ENCODE results near the gene SEMA3F. TPM values are rescaled to one million over a fixed set of nuclear protein-coding genes. Genes with fewer than 3 reads are reported as not detected.

SEMA3F gene
- total RNA-seq, 4 donors from 2014 or later, result 13.2 to 44.2 (median 38.2) TPM

DNA sequence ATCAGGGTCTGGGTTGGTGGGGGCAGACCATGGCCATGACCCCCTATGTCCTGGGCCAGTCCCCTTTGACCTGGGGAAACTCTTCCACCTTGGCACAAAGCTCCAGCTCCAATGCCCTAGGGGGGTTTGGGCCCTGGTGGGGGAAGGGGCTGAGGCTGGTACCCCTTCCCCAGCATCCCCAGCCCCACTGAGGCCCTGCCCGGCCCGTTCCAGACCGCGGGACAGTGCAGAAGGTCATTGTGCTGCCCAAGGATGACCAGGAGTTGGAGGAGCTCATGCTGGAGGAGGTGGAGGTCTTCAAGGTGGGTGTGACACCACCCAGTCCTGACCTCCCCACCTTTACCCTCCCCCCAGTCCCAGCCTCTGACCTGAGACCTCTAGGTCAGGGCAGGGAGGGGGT, 30.1 kb downstream of the SEMA3F start:
- Histone ChIP-seq H3K4me3 (replicated peaks in 1 of 3) (no peak overlapping the region), H3K4me1 (no peaks in the 10 kb centered on the region), H3K27me3 (no peaks in the 10 kb centered on the region), H3K36me3 (peaks cover 0 to 8% of the 10 kb centered on the region in 2 donors), H3K9me3 (no peaks in the 10 kb centered on the region), H3K27ac (no peak overlapping the region)
- no peak for DNase-seq
- WGBS, 2 donors, result 80 to 100% methylated on average over 1 to 4 of the region's 4 CpGs
- TF ChIP-seq, protein P1, sequence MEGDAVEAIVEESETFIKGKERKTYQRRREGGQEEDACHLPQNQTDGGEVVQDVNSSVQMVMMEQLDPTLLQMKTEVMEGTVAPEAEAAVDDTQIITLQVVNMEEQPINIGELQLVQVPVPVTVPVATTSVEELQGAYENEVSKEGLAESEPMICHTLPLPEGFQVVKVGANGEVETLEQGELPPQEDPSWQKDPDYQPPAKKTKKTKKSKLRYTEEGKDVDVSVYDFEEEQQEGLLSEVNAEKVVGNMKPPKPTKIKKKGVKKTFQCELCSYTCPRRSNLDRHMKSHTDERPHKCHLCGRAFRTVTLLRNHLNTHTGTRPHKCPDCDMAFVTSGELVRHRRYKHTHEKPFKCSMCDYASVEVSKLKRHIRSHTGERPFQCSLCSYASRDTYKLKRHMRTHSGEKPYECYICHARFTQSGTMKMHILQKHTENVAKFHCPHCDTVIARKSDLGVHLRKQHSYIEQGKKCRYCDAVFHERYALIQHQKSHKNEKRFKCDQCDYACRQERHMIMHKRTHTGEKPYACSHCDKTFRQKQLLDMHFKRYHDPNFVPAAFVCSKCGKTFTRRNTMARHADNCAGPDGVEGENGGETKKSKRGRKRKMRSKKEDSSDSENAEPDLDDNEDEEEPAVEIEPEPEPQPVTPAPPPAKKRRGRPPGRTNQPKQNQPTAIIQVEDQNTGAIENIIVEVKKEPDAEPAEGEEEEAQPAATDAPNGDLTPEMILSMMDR (IDR thresholded peaks at IDR 0.05), result no peak
- no peak for TF ChIP-seq POLR2A (IDR thresholded peaks at IDR 0.05)
- intact Hi-C loops (cut with DNase I), result no loop called here

DNA sequence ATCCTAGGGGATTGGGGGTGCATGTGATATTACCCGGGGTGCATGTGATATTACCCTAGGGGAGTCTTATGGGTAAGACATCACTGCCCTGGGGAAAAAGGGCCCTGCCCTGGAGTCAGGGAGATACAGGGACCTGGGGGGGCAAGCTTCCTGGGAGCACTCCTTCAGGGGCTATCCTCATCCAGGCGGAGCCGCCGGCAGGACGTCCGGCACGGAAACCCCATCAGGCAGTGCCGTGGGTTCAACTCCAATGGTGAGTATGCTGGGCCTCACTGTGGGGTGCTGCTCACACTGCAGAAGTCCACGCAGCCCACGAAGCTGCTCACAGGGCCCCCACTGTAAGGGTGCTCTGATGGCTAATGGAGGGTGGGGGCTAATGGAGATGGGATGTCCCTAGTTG, 31.0 kb downstream of the SEMA3F start:
- Histone ChIP-seq H3K27me3 (no peaks in the 10 kb centered on the region), H3K9me3 (no peaks in the 10 kb centered on the region), H3K36me3 (peaks cover 0 to 8% of the 10 kb centered on the region in 2 donors), H3K27ac (no peak overlapping the region), H3K4me3 (replicated peaks in 1 of 3) (no peak overlapping the region), H3K4me1 (no peaks in the 10 kb centered on the region)
- no peak for DNase-seq
- 86 to 94% methylated on average over 1 to 10 of the region's 10 CpGs for WGBS, 2 donors
- no peak for TF ChIP-seq POLR2A (IDR thresholded peaks at IDR 0.05)
- TF ChIP-seq, protein P1 (IDR thresholded peaks at IDR 0.05), result no peak
- intact Hi-C loops (cut with DNase I), result no loop called here

DNA sequence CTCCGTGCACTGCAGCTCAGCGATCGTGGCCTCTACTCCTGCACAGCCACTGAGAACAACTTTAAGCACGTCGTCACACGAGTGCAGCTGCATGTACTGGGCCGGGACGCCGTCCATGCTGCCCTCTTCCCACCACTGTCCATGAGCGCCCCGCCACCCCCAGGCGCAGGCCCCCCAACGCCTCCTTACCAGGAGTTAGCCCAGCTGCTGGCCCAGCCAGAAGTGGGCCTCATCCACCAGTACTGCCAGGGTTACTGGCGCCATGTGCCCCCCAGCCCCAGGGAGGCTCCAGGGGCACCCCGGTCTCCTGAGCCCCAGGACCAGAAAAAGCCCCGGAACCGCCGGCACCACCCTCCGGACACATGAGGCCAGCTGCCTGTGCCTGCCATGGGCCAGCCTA, 32.6 kb downstream of the SEMA3F start:
- DNase-seq, result no peak
- peaks cover 0 to 4% of the 10 kb centered on the region in 2 donors for H3K36me3 ChIP-seq
- peaks cover 0 to under 1% of the 10 kb centered on the region in 2 donors for H3K4me1 ChIP-seq
- no peaks in the 10 kb centered on the region for H3K9me3 ChIP-seq
- intact Hi-C loops (cut with DNase I), result loop anchor here (2.0 kb wide), 1 partner anchor 65 kb away; no protein-coding TSS in a partner anchor
- H3K4me3 ChIP-seq (replicated peaks in 1 of 3), result no peak overlapping the region
- WGBS, 2 donors, result 94 to 95% methylated on average over 3 to 13 of the region's 19 CpGs
- H3K27me3 ChIP-seq, result peaks cover 1% of the 10 kb centered on the region
- TF ChIP-seq, protein P1 (IDR thresholded peaks at IDR 0.05), result no peak
- TF ChIP-seq POLR2A (IDR thresholded peaks at IDR 0.05), result no peak
- no peak overlapping the region for H3K27ac ChIP-seq

DNA sequence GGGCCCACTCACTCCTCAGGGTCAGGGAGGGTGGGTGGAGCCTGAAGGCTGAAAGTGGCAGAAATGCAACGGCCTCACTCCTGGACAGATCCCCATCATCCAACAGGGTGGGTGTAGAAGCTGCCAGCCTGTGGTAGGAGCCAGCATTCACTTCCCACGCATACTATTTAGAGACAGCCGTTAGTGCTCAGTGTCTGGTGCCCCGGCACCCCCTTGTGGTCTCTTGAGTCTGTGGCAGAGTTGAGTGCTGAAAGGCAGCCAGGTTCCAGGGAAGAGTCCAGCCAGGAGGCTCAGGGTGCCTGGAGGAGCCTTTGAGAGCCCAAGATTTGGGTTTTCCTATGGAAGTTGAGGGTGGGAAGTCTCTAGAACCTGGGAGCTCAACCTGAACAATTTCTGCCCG, 34.1 kb downstream of the SEMA3F start:
- WGBS, 2 donors, result 4 to 10% methylated on average over 5 of the region's 5 CpGs
- Histone ChIP-seq H3K27me3 (peaks cover 16% of the 10 kb centered on the region), H3K9me3 (no peaks in the 10 kb centered on the region), H3K4me1 (peaks cover 0 to 12% of the 10 kb centered on the region in 2 donors), H3K27ac (no peak overlapping the region), H3K4me3 (replicated peaks in 1 of 3) (no peak overlapping the region), H3K36me3 (peaks cover 0 to 4% of the 10 kb centered on the region in 2 donors)
- no peak for TF ChIP-seq POLR2A (IDR thresholded peaks at IDR 0.05)
- TF ChIP-seq, protein P1 (IDR thresholded peaks at IDR 0.05), result peak; percentile 61 to 92 (median 88)
- intact Hi-C loops (cut with DNase I), result loop anchor here (2.0 kb wide), 1 partner anchor 66 kb away; no protein-coding TSS in a partner anchor
- DNase-seq, result peak; percentile 89

DNA sequence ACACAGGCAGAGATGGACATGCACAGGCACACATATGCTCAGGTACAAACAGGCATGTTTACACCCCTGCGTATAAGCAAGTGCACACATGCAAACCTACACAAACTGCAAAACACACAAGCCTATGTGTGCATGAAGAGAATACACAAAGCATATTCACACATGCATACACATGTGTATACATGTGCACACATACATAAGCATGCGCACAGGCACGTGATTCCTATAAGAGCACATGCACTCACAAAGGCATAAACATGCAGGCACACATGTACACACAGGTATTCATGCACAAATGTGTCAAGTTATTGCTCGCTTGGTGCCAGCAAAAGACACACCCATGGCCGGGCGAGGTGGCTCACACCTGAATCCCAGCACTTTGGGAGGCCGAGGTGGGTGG, 34.9 kb downstream of the SEMA3F start:
- H3K4me3 ChIP-seq (replicated peaks in 1 of 3), result no peak overlapping the region
- H3K36me3 ChIP-seq, result peaks cover 0 to 4% of the 10 kb centered on the region in 2 donors
- H3K27me3 ChIP-seq, result peaks cover 18% of the 10 kb centered on the region
- H3K4me1 ChIP-seq, result peaks cover 0 to 19% of the 10 kb centered on the region in 2 donors
- WGBS, 2 donors, result 90 to 95% methylated on average over 7 of the region's 7 CpGs
- no peak overlapping the region for H3K27ac ChIP-seq
- intact Hi-C loops (cut with DNase I), result loop anchor here (2.0 kb wide), 1 partner anchor 67 kb away; no protein-coding TSS in a partner anchor
- no peak for TF ChIP-seq POLR2A (IDR thresholded peaks at IDR 0.05)
- TF ChIP-seq, protein P1 (IDR thresholded peaks at IDR 0.05), result no peak
- no peaks in the 10 kb centered on the region for H3K9me3 ChIP-seq
- DNase-seq, result no peak

All from thyroid gland (tissue), 4 donors.